GM23248 (cell line): ENCODE results near the gene AP3D1.

Experiments used
- EZH2 ChIP-seq: fragments of 200-600 bp; sonication (generic); IDR thresholded peaks from 2 replicates; pipeline ENCODE4 v1.6.1; 2018; ENCODE audit warnings: antibody characterized with exemption, mild to moderate bottlenecking; ENCODE audit not compliant: insufficient read depth, poor library complexity, severe bottlenecking
- EZH2phosphoT487 ChIP-seq: fragments of 200-600 bp; sonication (generic); IDR thresholded peaks from 2 replicates; pipeline ENCODE4 v1.6.1; 2018; ENCODE audit warnings: antibody characterized with exemption, moderate library complexity, mild to moderate bottlenecking, low read depth; ENCODE audit not compliant: insufficient read depth

- TF ChIP-seq EZH2: no peak
- no peak for TF ChIP-seq EZH2phosphoT487
Observed at GRCh38 chr19:2083174-2083854, 68.1 kb downstream of the AP3D1 start.
